GM12878 (cell line): ENCODE data around the gene ANK3. TPM values are rescaled to one million over a fixed set of nuclear protein-coding genes. Genes with fewer than 3 reads are reported as not detected.

Experiments used
- ATAC-seq: fragments of 200-7000 bp; cut with Tn5 transposase; 3 replicates; pipeline ENCODE4 v1.9.1; 2020; ENCODE audit warnings: mild to moderate bottlenecking, moderate library complexity
- BruUV-seq: library from RNA; stranded (reverse); fragments of 400-500 nt; replicated peaks from 2 replicates; lab custom pipeline; 2021; lab: Mats Ljungman, UMichigan
- CTCF ChIA-PET: fragments of 300-600 bp; sonication (Branson Sonifier 250); formaldehyde crosslinking; extraction: SDS; loops from one replicate; lab custom pipeline; 2021; ENCODE audit warnings: inconsistent platforms; lab: Yijun Ruan, JAX
- POLR2A ChIA-PET: fragments of 350-600 bp; formaldehyde crosslinking; extraction: SDS; loops from one replicate; lab custom pipeline; 2021; ENCODE audit warnings: inconsistent platforms; lab: Charles Lee
- RAD21 ChIA-PET: fragments of 300-600 bp; sonication (Branson Sonifier 250); formaldehyde crosslinking; loops from one replicate; lab custom pipeline; 2023; ENCODE audit warnings: antibody characterized with exemption; ENCODE audit not compliant: unreplicated experiment; lab: Charles Lee
- SMC1A ChIA-PET: fragments of 300-600 bp; sonication (Branson Sonifier 250); formaldehyde crosslinking; loops from one replicate; lab custom pipeline; 2023; ENCODE audit not compliant: unreplicated experiment, uncharacterized antibody; lab: Charles Lee
- DNase-seq: peaks from one replicate; pipeline ENCODE4 v3.0.0-alpha.2; 2011; ENCODE audit warnings: low read depth, low spot score
- FAIRE-seq: peaks from 3 replicates; lab custom pipeline; 2011; peaks lifted over from hg19 to GRCh38; lab: Jason Lieb, UNC
- H2AFZ ChIP-seq: 2 replicates; pipeline ENCODE4 v1.6.0; 2011; ENCODE audit warnings: low read depth, low read length, control low read depth; ENCODE audit not compliant: control insufficient read depth
- H3K27ac ChIP-seq: 2 replicates; pipeline ENCODE4 v1.5.1; 2011; ENCODE audit warnings: control low read depth; ENCODE audit not compliant: control insufficient read depth, insufficient read depth
- H3K27me3 ChIP-seq, 2 experiments: replicated peaks in 1 of 2; 2 replicates each; pipeline versions ENCODE4 v1.6.0 to v1.6.1; 2011; ENCODE audit warnings: low read length in 1 of 2; ENCODE audit not compliant: control insufficient read depth in 2 of 2, insufficient read depth in 2 of 2
- H3K36me3 ChIP-seq, 2 experiments: 2 replicates each; pipeline ENCODE4 v1.5.1; 2011; ENCODE audit warnings: low read length in 1 of 2; ENCODE audit not compliant: control insufficient read depth in 2 of 2, insufficient read depth in 2 of 2
- H3K4me1 ChIP-seq: 2 replicates; pipeline ENCODE4 v1.6.1; 2011; ENCODE audit warnings: mild to moderate bottlenecking, low read length, moderate library complexity, mixed read lengths; ENCODE audit not compliant: control insufficient read depth, insufficient read depth
- H3K4me2 ChIP-seq: 2 replicates; pipeline ENCODE4 v1.6.0; 2011; ENCODE audit warnings: control low read depth; ENCODE audit not compliant: control insufficient read depth, insufficient read depth
- H3K4me3 ChIP-seq: fragments of 200-600 bp; sonication (generic); 2 replicates; pipeline ENCODE4 v1.5.1; 2016
- H3K79me2 ChIP-seq: 2 replicates; pipeline ENCODE4 v1.6.0; 2011; ENCODE audit warnings: low read length; ENCODE audit not compliant: control insufficient read depth, insufficient read depth
- H3K9ac ChIP-seq: 2 replicates; pipeline ENCODE4 v1.8.0; 2011; ENCODE audit warnings: low read length, control low read depth, mixed read lengths; ENCODE audit not compliant: control insufficient read depth, insufficient read depth
- H3K9me3 ChIP-seq: replicated peaks from 3 replicates; pipeline ENCODE4 v1.5.1; 2011; ENCODE audit warnings: mild to moderate bottlenecking, low read length; ENCODE audit not compliant: control insufficient read depth, insufficient read depth
- H4K20me1 ChIP-seq: 2 replicates; pipeline ENCODE4 v1.6.0; 2011; ENCODE audit not compliant: control insufficient read depth, insufficient read depth
- CREB1 ChIP-seq: IDR thresholded peaks from 2 replicates; pipeline ENCODE4 v1.6.1; 2012; ENCODE audit warnings: low read depth, mild to moderate bottlenecking, inconsistent platforms
- EGR1 ChIP-seq, 2 experiments: IDR thresholded peaks; 1 replicate in 1 of 2; 2 replicates in 1 of 2; pipeline ENCODE4 v1.6.1; 2011 to 2012; ENCODE audit warnings: low read depth in 2 of 2, low read length in 2 of 2, borderline replicate concordance in 1 of 2, mild to moderate bottlenecking in 1 of 2, moderate library complexity in 1 of 2
- FOS ChIP-seq: IDR thresholded peaks from 3 replicates; pipeline ENCODE4 v1.6.1; 2011; ENCODE audit warnings: borderline replicate concordance; ENCODE audit not compliant: insufficient read length; ENCODE audit errors: extremely low read depth
- HDAC2 ChIP-seq: fragments of 200-600 bp; sonication (generic); IDR thresholded peaks from 2 replicates; pipeline ENCODE4 v1.6.1; 2017
- JUNB ChIP-seq: IDR thresholded peaks from 2 replicates; pipeline ENCODE4 v1.6.1; 2016; ENCODE audit warnings: antibody characterized with exemption, mild to moderate bottlenecking
- LARP7 ChIP-seq: fragments of 450-650 bp; IDR thresholded peaks from 2 replicates; pipeline ENCODE4 v1.6.1; 2017; ENCODE audit warnings: mild to moderate bottlenecking
- MEF2B ChIP-seq: fragments of 450-650 bp; IDR thresholded peaks from 2 replicates; pipeline ENCODE4 v1.6.1; 2018; ENCODE audit warnings: mild to moderate bottlenecking, moderate library complexity; ENCODE audit not compliant: partially characterized antibody, poor library complexity, severe bottlenecking
- NFYA ChIP-seq: IDR thresholded peaks from 2 replicates; pipeline ENCODE4 v1.6.1; 2011; ENCODE audit warnings: low read depth, mild to moderate bottlenecking, low read length, improper control_type of control experiment, borderline replicate concordance
- POLR2AphosphoS5 ChIP-seq: IDR thresholded peaks from 2 replicates; pipeline ENCODE4 v1.6.1; 2011; ENCODE audit warnings: mild to moderate bottlenecking, low read length, inconsistent platforms
- POU2F2 ChIP-seq: IDR thresholded peaks from 3 replicates; pipeline ENCODE4 v1.6.1; 2011; ENCODE audit warnings: low read depth, mild to moderate bottlenecking, low read length, borderline replicate concordance
- RBBP5 ChIP-seq: fragments of 200-600 bp; sonication (generic); conservative IDR thresholded peaks from 2 replicates; pipeline ENCODE4 v1.6.1; 2016
- RELA ChIP-seq: fragments of 450-650 bp; IDR thresholded peaks from 2 replicates; pipeline ENCODE4 v1.8.0; 2014; ENCODE audit warnings: borderline replicate concordance; ENCODE audit not compliant: partially characterized antibody
- SIX5 ChIP-seq: IDR thresholded peaks from 2 replicates; pipeline ENCODE4 v1.6.1; 2011; ENCODE audit warnings: mild to moderate bottlenecking, low read depth, low read length, moderate library complexity; ENCODE audit not compliant: severe bottlenecking
- STAT3 ChIP-seq: IDR thresholded peaks from 2 replicates; pipeline ENCODE4 v1.6.1; 2011; ENCODE audit warnings: low read depth, low read length, improper control_type of control experiment
- SUZ12 ChIP-seq: fragments of 200-600 bp; sonication (generic); IDR thresholded peaks from one replicate; pipeline ENCODE4 v1.6.1; 2018; ENCODE audit warnings: antibody characterized with exemption, mild to moderate bottlenecking; ENCODE audit not compliant: unreplicated experiment
- ZBED1 ChIP-seq: IDR thresholded peaks from 2 replicates; pipeline ENCODE4 v1.6.1; 2016; ENCODE audit warnings: borderline replicate concordance
- WGBS: methylation state at CpG from one replicate; pipeline ENCODE4 v1.1.6; 2016; ENCODE audit warnings: low lambda C conversion rate; ENCODE audit not compliant: insufficient replicate concordance, insufficient coverage; ENCODE audit errors: missing lambda C conversion rate; 5-methylcytosine and 5-hydroxymethylcytosine counted together
- in situ Hi-C: fragments of 300-500 bp; cut with MboI; formaldehyde crosslinking; loops from 9 replicates; pipeline ENCODE4 v1.14.3; 2018; ENCODE audit warnings: mixed read lengths
- intact Hi-C: fragments of 100-400 bp; cut with micrococcal nuclease; formaldehyde crosslinking; loops from one replicate; pipeline ENCODE4 v1.14.2; 2022; ENCODE audit not compliant: unreplicated experiment
- polyA plus RNA-seq, 11 experiments: library from polyadenylated mRNA; depleted of rRNA in 4 of 11; unstranded in 6 of 11; stranded (reverse) in 5 of 11; fragments of >200 nt; fragmentation: Nextera tagmentation in 4 of 11; fragmentation: Illumina TruSeq in 1 of 11; extraction: Ambion mirVana in 4 of 11; extraction: Trizol in 1 of 11; gene quantifications; 1 replicate in 1 of 11; 2 replicates in 10 of 11; pipeline versions ENCODE4 v1.2.1 to v1.2.3, GENCODE V29; 2011 to 2016; ENCODE audit warnings: inconsistent platforms in 2 of 11, missing spikeins in 2 of 11, low read depth in 1 of 11
- total RNA-seq, 4 experiments: library from RNA; depleted of rRNA in 3 of 4; stranded (reverse); fragments of >200 nt in 3 of 4; fragmentation: Illumina TruSeq in 1 of 4; extraction: Trizol in 1 of 4; gene quantifications; 2 replicates each; pipeline versions ENCODE4 v1.2.1 to v1.2.3, GENCODE V29; 2013 to 2021
- TF ChIP-seq, protein P1 (sequence below): fragments of 450-650 bp; IDR thresholded peaks from 2 replicates; pipeline ENCODE4 v1.6.1; 2016; ENCODE audit warnings: mild to moderate bottlenecking

The ANK3 gene
- total and polyA plus RNA-seq, 10 of the 15 experiments (the other 5 are each of a cell fraction or from before 2014, with no cell fraction given) = 0.06 to 0.82 (median 0.20) TPM; not detected in 2

DNA sequence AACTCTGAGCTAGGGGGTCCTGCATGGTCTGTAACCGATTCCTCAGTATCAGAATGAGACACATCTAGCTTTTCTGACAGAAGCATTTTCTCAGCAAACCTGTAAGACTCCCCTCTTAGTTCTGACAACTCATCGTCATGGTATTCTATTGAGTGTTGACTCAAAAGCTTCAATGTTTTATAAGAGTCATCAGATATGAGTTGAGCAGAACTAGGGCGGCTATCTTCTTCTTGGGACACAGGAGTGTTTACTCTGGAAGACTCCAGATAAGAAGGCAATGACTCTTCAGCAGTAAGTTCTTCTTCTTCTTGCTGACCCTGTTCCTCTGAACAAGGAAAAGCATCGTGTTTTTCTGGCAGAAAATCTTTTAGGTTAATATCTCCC, 316.3 kb downstream of the ANK3 start:
- H3K4me3 ChIP-seq = peak overlapping the region; percentile 14; the same call in 1 of the 2 replicates
- TF ChIP-seq STAT3 = no peak
- TF ChIP-seq CREB1 = no peak
- TF ChIP-seq FOS = no peak
- TF ChIP-seq RELA = no peak
- no peak for TF ChIP-seq EGR1 (IDR thresholded peaks at IDR 0.05; ENCODE audit: borderline replicate concordance in 1 of 2, low read depth in 2 of 2, low read length in 2 of 2)
- TF ChIP-seq NFYA = no peak
- TF ChIP-seq, protein P1, sequence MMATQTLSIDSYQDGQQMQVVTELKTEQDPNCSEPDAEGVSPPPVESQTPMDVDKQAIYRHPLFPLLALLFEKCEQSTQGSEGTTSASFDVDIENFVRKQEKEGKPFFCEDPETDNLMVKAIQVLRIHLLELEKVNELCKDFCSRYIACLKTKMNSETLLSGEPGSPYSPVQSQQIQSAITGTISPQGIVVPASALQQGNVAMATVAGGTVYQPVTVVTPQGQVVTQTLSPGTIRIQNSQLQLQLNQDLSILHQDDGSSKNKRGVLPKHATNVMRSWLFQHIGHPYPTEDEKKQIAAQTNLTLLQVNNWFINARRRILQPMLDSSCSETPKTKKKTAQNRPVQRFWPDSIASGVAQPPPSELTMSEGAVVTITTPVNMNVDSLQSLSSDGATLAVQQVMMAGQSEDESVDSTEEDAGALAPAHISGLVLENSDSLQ = no peak
- no peak for TF ChIP-seq ZBED1
- TF ChIP-seq JUNB = no peak
- no peak for TF ChIP-seq SUZ12
- no peak for TF ChIP-seq SIX5
- no peak for TF ChIP-seq HDAC2
- TF ChIP-seq MEF2B = no peak
- TF ChIP-seq LARP7 = no peak
- no peak for TF ChIP-seq RBBP5
- no peak for TF ChIP-seq POU2F2
- no peak for TF ChIP-seq POLR2AphosphoS5
- in situ Hi-C loops = no loop called here
- ATAC-seq (no peak), FAIRE-seq (no peak), DNase-seq (no peak)
- peaks cover 4% of the 10 kb centered on the region; the same call in 2 of the 3 replicates for H3K9me3 ChIP-seq
- H3K36me3 ChIP-seq = no peaks in the 10 kb centered on the region
- H3K27me3 ChIP-seq = no peaks in the 10 kb centered on the region
- intact Hi-C loops = no loop called here
- H3K4me2 ChIP-seq = peak overlapping the region; percentile 68
- H3K27ac ChIP-seq = peak overlapping the region; percentile 67
- BruUV-seq = no TSS peak
- ChIA-PET CTCF (interaction anchor here (1.1 kb wide), 1 partner anchor 23 kb away, joined by 4 read pairs; no protein-coding TSS in a partner anchor), POLR2A (no interaction called here), RAD21 (interaction anchor here (1.4 kb wide), 1 partner anchor 165 kb away, joined by 3 read pairs; no protein-coding TSS in a partner anchor), SMC1A (interaction anchor here (0.6 to 1.5 kb wide), 2 partner anchors 9 to 207 kb away, joined by 3 read pairs; no protein-coding TSS in a partner anchor)
- WGBS = 77% methylated on average over 4 of the region's 4 CpGs
- no peaks in the 10 kb centered on the region for H4K20me1 ChIP-seq
- H3K79me2 ChIP-seq = no peaks in the 10 kb centered on the region
- no peak overlapping the region for H2AFZ ChIP-seq
- peaks cover 14% of the 10 kb centered on the region for H3K4me1 ChIP-seq
- no peak overlapping the region for H3K9ac ChIP-seq
